Activated naive CD4-positive, alpha-beta T cell treated with anti-CD3 and anti-CD28 coated beads for 36 hours (primary cell): ENCODE data around the gene MTA3. TPM values are rescaled to one million over a fixed set of nuclear protein-coding genes. Genes with fewer than 3 reads are reported as not detected.

Source experiments
- CTCF ChIA-PET: fragments of 350-600 bp; sonication (Branson Sonifier 250); formaldehyde crosslinking; loops from one replicate; lab custom pipeline; 2021; ENCODE audit warnings: antibody characterized with exemption; lab: Charles Lee
- DNase-seq: peaks from one replicate; pipeline ENCODE4 v3.0.0-alpha.2; 2020
- H3K27ac Mint-ChIP-seq: one replicate; pipeline ENCODE4 v1.8.0; 2021; ENCODE audit warnings: mild to moderate bottlenecking, mixed read lengths
- H3K27me3 Mint-ChIP-seq: one replicate; pipeline ENCODE4 v1.8.0; 2021; ENCODE audit warnings: low read depth, mixed read lengths
- H3K36me3 Mint-ChIP-seq: one replicate; pipeline ENCODE4 v1.8.0; 2021; ENCODE audit warnings: low read depth, mixed read lengths
- H3K4me1 Mint-ChIP-seq: one replicate; pipeline ENCODE4 v1.8.0; 2021; ENCODE audit warnings: low read depth, mixed read lengths
- H3K4me3 Mint-ChIP-seq: one replicate; pipeline ENCODE4 v1.8.0; 2021; ENCODE audit warnings: mild to moderate bottlenecking, moderate library complexity, mixed read lengths
- H3K9me3 Mint-ChIP-seq: one replicate; pipeline ENCODE4 v1.8.0; 2021; ENCODE audit warnings: mixed read lengths
- intact Hi-C: fragments of 100-400 bp; cut with micrococcal nuclease; formaldehyde crosslinking; loops from one replicate; pipeline ENCODE4 v1.15.1; 2023
- total RNA-seq, 2 experiments: library from RNA; stranded (reverse); gene quantifications; one replicate each; pipeline ENCODE4 v1.2.3, GENCODE V29; 2021

The MTA3 gene
- total RNA-seq, 2 experiments from 2014 or later, result 31.9 to 38.0 TPM

- no peak overlapping the region for H3K4me3 Mint-ChIP-seq
- intact Hi-C loops, result no loop called here
Observed at GRCh38 chr2:42752314-42752713, 183.9 kb downstream of the MTA3 start.

GRCh38 chr2:42752816-42753813 is 184.7 kb downstream of the MTA3 start:
- H3K27me3 Mint-ChIP-seq, result no peaks in the 10 kb centered on the region
- H3K36me3 Mint-ChIP-seq, result peaks cover 2% of the 10 kb centered on the region
- intact Hi-C loops, result no loop called here
- H3K27ac Mint-ChIP-seq, result no peak overlapping the region
- CTCF ChIA-PET, result no interaction called here
- H3K4me3 Mint-ChIP-seq, result no peak overlapping the region
- no peak for DNase-seq
- no peaks in the 10 kb centered on the region for H3K4me1 Mint-ChIP-seq
- H3K9me3 Mint-ChIP-seq, result no peaks in the 10 kb centered on the region

More at GRCh38 chr2:42752314-42752713, 183.9 kb downstream of the MTA3 start:
- Mint-ChIP-seq H3K36me3 (peaks cover 2% of the 10 kb centered on the region), H3K4me1 (no peaks in the 10 kb centered on the region), H3K27me3 (no peaks in the 10 kb centered on the region), H3K27ac (no peak overlapping the region), H3K9me3 (no peaks in the 10 kb centered on the region)
- CTCF ChIA-PET, result no interaction called here
- no peak for DNase-seq

- H3K4me1 Mint-ChIP-seq, result no peaks in the 10 kb centered on the region
- no peak overlapping the region for H3K27ac Mint-ChIP-seq
- CTCF ChIA-PET, result interaction anchor here (0.7 to 1.3 kb wide), 3 partner anchors 57 to 143 kb away, joined by 3 to 4 read pairs (median 3); no protein-coding TSS in a partner anchor
Observed at GRCh38 chr2:42754021-42754775, 185.8 kb downstream of the MTA3 start.

GRCh38 chr2:42754776-42755140 is 186.3 kb downstream of the MTA3 start:
- Mint-ChIP-seq H3K27ac (no peak overlapping the region), H3K4me1 (no peaks in the 10 kb centered on the region), H3K4me3 (no peak overlapping the region), H3K27me3 (no peaks in the 10 kb centered on the region), H3K9me3 (no peaks in the 10 kb centered on the region), H3K36me3 (peaks cover 2% of the 10 kb centered on the region)
- intact Hi-C loops, result no loop called here
- CTCF ChIA-PET, result interaction anchor here (0.9 to 1.3 kb wide), 2 partner anchors 56 to 91 kb away, joined by 3 to 4 read pairs; no protein-coding TSS in a partner anchor
- no peak for DNase-seq

More at GRCh38 chr2:42754021-42754775, 185.8 kb downstream of the MTA3 start:
- no peaks in the 10 kb centered on the region for H3K9me3 Mint-ChIP-seq
- no peaks in the 10 kb centered on the region for H3K27me3 Mint-ChIP-seq
- no peak for DNase-seq
- H3K4me3 Mint-ChIP-seq, result no peak overlapping the region
- peaks cover 2% of the 10 kb centered on the region for H3K36me3 Mint-ChIP-seq
- intact Hi-C loops, result no loop called here

- Mint-ChIP-seq H3K36me3 (peaks cover 2% of the 10 kb centered on the region), H3K4me3 (no peak overlapping the region), H3K9me3 (no peaks in the 10 kb centered on the region), H3K27me3 (no peaks in the 10 kb centered on the region), H3K27ac (no peak overlapping the region), H3K4me1 (no peaks in the 10 kb centered on the region)
- DNase-seq, result no peak
- CTCF ChIA-PET, result interaction anchor here (0.9 to 1.3 kb wide), 2 partner anchors 56 to 92 kb away, joined by 3 to 4 read pairs; no protein-coding TSS in a partner anchor
- intact Hi-C loops, result no loop called here
Observed at GRCh38 chr2:42755191-42755880, 186.9 kb downstream of the MTA3 start.

GRCh38 chr2:42756150-42756775 is 187.8 kb downstream of the MTA3 start:
- no peaks in the 10 kb centered on the region for H3K27me3 Mint-ChIP-seq
- CTCF ChIA-PET, result no interaction called here
- H3K27ac Mint-ChIP-seq, result no peak overlapping the region
- H3K36me3 Mint-ChIP-seq, result peaks cover 2% of the 10 kb centered on the region
- H3K4me3 Mint-ChIP-seq, result no peak overlapping the region
- H3K4me1 Mint-ChIP-seq, result no peaks in the 10 kb centered on the region
- intact Hi-C loops, result no loop called here
- no peak for DNase-seq
- no peaks in the 10 kb centered on the region for H3K9me3 Mint-ChIP-seq

GRCh38 chr2:42756966-42757513 is 188.6 kb downstream of the MTA3 start:
- DNase-seq, result no peak
- H3K27me3 Mint-ChIP-seq, result no peaks in the 10 kb centered on the region
- peaks cover 2% of the 10 kb centered on the region for H3K36me3 Mint-ChIP-seq
- H3K4me3 Mint-ChIP-seq, result no peak overlapping the region
- no peaks in the 10 kb centered on the region for H3K9me3 Mint-ChIP-seq
- no peak overlapping the region for H3K27ac Mint-ChIP-seq
- H3K4me1 Mint-ChIP-seq, result no peaks in the 10 kb centered on the region
- intact Hi-C loops, result no loop called here
- CTCF ChIA-PET, result interaction anchor here (0.6 to 1.9 kb wide), 2 partner anchors 21 to 41 kb away, joined by 3 to 6 read pairs; no protein-coding TSS in a partner anchor

- no peaks in the 10 kb centered on the region for H3K27me3 Mint-ChIP-seq
- H3K4me1 Mint-ChIP-seq, result no peaks in the 10 kb centered on the region
- intact Hi-C loops, result no loop called here
- DNase-seq, result no peak
- no peak overlapping the region for H3K4me3 Mint-ChIP-seq
- CTCF ChIA-PET, result interaction anchor here (1.9 kb wide), 1 partner anchor 20 kb away, joined by 6 read pairs; no protein-coding TSS in a partner anchor
- no peaks in the 10 kb centered on the region for H3K36me3 Mint-ChIP-seq
- H3K27ac Mint-ChIP-seq, result no peak overlapping the region
- H3K9me3 Mint-ChIP-seq, result no peaks in the 10 kb centered on the region
Observed at GRCh38 chr2:42757981-42758740, 189.7 kb downstream of the MTA3 start.

- no peaks in the 10 kb centered on the region for H3K4me1 Mint-ChIP-seq
- H3K27me3 Mint-ChIP-seq, result no peaks in the 10 kb centered on the region
- H3K9me3 Mint-ChIP-seq, result no peaks in the 10 kb centered on the region
- CTCF ChIA-PET, result interaction anchor here (1.9 kb wide), 1 partner anchor 19 kb away, joined by 6 read pairs; no protein-coding TSS in a partner anchor
- no peak overlapping the region for H3K27ac Mint-ChIP-seq
- intact Hi-C loops, result no loop called here
- H3K36me3 Mint-ChIP-seq, result no peaks in the 10 kb centered on the region
- no peak for DNase-seq
- H3K4me3 Mint-ChIP-seq, result no peak overlapping the region
Observed at GRCh38 chr2:42758751-42759150, 190.3 kb downstream of the MTA3 start.

GRCh38 chr2:42761554-42761953 is 193.1 kb downstream of the MTA3 start:
- no peak overlapping the region for H3K4me3 Mint-ChIP-seq

GRCh38 chr2:42762155-42762554 is 193.7 kb downstream of the MTA3 start:
- intact Hi-C loops, result no loop called here

More at GRCh38 chr2:42761554-42761953, 193.1 kb downstream of the MTA3 start:
- no peaks in the 10 kb centered on the region for H3K27me3 Mint-ChIP-seq
- CTCF ChIA-PET, result no interaction called here
- intact Hi-C loops, result no loop called here
- no peak for DNase-seq
- H3K9me3 Mint-ChIP-seq, result no peaks in the 10 kb centered on the region
- no peak overlapping the region for H3K27ac Mint-ChIP-seq
- H3K4me1 Mint-ChIP-seq, result no peaks in the 10 kb centered on the region
- no peaks in the 10 kb centered on the region for H3K36me3 Mint-ChIP-seq

More at GRCh38 chr2:42762155-42762554, 193.7 kb downstream of the MTA3 start:
- Mint-ChIP-seq H3K36me3 (no peaks in the 10 kb centered on the region), H3K4me3 (no peak overlapping the region), H3K9me3 (no peaks in the 10 kb centered on the region), H3K27me3 (no peaks in the 10 kb centered on the region), H3K27ac (no peak overlapping the region), H3K4me1 (no peaks in the 10 kb centered on the region)
- CTCF ChIA-PET, result no interaction called here
- DNase-seq, result no peak
